ELR (cell line): Measurements from ENCODE around the gene RELT.

Experiments used
- DNase-seq: peaks from one replicate; pipeline ENCODE4 v3.0.0-alpha.2; 2015; ENCODE audit warnings: low read depth

Gene RELT

DNA sequence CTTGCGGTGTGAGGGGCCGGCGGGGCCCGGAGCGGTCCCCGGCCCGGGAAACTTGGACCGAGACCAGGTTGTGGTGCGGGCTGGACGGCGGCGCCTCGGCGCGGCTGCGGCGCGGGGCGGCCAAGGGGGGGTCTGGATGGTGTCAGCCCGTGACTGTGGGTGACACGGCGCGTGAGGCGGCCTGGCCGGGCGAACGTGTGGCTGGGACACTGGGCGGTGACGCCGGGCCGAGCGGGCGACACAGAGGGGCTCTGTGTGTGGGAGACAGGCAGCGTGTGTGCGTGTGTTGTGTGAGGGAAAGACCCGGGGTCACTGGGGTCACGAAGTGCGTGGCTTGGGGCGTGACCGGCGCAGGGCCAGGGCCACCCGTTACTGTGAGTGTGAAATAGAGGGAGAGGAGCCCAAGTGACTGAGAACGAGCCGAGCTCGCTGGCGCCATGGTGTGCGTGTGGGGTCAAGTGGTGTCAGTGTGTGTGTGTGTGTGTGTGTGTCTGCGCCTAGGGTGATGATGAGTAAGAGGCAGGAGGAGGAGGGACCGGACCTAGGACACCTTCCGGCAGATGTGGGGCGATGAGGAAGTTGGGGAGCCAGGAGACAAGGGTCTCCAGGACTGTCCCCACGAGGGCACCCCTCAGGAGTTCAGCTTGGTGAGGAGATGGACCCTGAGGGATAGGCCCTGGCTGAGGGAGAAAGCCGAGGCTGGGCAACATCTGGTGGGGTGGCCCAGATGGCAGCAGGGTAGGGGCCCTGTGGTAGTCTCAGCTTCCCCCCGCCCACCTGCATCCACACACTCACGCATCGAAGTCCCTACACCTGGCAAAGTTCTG lies 817 bp downstream of the RELT start:
- peak; percentile 89 for DNase-seq

DNA sequence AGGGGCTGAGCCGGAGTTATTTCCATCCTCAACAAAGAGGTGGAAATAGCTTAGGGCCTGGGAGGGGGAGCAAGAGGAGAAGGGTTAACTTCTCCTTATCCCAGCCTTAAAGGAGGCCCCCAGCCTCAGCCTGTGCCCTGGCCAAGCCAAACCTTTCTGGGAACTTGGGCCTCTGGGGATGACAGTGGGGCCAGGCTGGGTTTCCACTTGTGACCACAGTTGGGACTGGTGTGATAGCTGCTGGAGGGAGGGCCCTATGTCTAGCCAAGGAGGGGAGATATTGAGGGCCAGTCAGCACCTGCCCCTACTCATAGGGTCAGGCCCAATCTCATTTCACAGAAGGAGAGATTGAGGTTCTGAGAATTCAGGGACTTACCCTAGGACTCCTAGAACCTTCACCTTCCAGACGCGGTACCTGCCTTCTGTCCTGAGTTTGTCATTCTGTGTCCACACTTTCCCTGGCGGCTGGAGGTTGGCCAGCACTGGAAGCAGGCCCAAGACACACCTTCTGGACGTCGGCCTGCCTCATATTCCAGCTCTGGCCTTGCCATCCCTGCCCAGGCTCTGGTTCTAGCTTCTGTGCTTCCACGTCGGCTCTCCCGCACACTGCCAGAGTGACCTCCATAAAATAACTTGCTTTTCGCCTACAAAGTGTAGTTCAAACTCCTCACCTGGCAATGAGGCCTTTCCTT lies 3.1 kb downstream of the RELT start:
- DNase-seq, result no peak

DNA sequence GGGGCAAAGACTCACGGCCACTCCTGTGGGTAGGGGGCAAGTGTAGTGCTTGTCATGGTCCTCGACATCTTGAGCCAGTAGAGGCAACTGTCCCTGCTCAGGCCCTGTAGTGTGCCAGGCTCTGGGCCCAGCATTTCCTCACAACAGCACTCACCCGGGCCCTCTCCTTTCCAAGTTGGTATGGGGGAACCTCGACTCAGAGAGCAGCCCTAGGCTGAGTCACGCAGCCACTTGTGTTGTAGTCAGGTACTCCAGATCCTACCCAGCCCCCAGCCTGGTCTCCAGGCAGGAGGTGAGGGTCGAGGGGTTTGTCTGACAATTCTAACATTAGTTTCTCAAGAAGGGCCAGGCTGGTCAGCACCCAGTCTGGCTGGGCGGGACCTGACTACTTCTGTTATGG lies 4.1 kb downstream of the RELT start:
- DNase-seq, result no peak

DNA sequence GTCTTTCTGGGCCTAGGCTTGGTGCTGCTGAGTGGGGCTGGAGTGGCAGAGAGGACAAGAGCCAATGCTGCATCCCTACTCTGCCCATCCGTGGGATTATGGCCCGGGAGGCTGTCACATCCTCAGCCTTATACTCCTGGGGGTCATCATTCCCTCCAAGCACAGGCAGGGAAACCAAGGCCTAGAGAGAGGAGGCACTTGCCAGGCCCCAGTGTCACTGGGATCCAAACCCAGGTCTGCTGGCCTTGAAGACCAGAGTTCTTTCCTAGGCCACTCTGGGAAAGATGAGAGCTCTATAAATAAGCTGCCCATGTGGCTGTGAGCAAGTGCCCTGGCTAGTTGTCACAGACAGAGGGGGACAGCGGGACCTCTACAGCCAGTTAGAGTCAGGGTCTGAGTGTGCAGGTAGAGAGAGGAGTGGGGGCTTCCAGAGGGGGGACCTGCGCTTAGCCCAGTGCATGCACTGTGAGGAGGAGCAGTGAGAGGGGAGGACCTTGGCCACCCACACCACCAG lies 4.8 kb downstream of the RELT start:
- DNase-seq, result no peak

DNA sequence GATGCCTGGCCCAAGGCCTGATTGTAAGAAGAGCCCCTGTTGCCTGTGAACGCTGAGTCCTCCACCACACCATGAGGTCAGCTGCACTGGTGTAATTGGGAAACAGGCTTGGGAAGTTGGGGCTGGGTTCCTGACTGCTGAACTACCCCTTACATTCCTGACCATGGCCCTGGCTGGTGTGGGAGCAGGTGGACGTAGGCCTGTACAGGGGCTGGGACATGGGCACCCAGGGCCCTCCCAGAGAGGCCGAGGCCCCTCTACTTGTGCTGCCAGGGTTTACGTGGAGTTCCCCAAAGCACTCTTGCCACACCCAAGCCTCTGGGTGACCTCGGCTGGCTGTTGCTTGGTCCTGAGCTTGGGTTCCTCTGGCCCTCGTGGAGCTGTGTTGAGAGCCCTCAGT lies 5.4 kb downstream of the RELT start:
- no peak for DNase-seq

DNA sequence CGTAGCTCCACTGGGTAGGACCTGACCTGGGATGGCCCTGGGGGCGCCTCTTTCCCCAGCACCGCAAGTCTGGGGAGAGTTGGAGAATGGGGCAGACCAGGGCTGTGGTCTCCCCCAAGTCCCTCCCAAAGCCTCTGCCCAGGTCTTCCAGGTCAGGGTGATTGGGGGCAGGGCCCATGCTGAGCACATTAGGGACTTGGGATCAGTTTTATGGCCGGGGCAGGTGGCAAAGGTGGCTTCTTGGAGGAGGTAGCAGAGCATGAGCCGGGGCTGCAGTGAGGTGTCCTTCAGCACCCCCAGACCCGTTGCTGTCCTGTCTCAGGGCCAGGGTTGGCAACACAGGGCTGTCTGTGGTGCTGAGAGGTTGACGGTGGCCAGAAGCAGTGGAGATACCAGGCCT lies 6.0 kb downstream of the RELT start:
- no peak for DNase-seq

DNA sequence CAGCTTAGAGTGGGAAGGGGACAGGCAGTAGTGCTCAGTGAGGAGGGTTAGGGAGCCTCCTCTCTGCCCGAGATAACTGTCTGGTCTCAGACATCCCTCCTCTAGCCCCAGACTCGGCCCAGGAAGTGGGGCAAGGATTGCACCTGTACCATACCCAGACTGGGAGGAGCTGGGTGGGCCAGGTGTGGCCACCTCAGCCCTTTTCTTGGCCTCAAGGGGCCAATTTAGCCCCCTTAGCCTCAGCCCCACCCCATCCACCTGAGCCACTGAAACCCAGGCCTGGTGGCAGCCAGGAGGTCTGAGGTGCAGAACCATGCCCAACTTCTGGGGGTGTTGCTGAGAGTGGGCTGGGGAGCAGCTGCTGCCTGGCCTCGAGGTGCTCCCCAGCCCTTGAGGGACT lies 6.5 kb downstream of the RELT start:
- DNase-seq, result no peak

DNA sequence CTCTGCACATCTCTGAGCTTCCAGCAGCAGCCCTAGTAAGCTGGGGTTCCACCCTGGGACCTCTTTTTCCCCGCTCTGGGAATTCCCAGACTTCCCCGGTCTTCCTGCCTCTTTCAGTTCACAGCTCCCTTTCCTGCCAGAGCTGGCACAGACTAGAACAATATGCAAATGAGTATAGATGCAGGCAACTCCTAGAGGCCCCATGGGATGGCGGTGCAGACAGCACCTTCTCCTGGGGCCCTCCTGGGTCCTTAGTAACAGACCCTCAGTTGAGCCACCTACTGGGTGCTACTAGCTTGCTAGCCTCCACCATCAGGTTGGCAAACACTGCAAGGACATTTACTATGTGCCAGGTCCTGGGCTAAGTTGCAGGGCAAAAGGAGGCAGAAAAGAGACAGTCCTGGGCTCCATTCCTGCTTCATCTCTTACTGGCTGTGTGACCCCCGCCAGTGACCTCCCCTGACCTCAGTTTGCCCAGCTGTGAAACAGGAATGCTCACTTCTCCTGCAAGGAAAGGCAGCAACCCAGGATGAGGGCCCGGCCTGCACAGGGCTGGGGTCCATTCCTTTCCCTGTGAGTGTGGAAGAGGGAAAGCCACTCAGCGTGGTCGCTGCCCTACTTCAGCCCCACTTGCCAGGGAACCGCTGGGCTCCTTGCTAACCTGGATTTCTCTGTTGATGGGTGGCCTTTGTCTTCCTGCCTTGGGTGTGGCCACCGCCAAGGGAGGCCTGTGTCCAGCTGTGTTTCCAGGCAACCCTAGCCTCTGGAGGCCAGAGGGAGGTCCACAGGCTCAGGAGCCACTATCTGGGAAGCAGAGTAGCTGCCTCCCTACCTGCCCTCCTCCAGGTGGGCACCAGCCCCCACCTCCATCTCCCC lies 7.3 kb downstream of the RELT start:
- DNase-seq, result no peak

DNA sequence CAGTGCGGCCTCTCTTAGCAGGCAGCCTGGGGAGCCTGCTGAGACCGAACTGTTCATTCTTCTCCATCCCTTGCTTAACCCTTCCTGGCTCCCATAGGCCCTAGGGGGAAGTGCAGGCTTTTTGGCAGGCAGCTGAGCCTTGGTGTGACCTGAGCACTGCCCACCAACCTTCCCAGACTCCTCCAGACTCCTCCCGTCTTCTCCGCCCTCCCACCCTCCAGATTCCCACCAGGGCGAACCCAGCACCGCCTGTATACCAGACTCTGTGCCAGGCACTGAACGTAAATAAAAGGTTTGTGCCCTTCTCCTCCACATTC lies 7.9 kb downstream of the RELT start:
- no peak for DNase-seq

DNA sequence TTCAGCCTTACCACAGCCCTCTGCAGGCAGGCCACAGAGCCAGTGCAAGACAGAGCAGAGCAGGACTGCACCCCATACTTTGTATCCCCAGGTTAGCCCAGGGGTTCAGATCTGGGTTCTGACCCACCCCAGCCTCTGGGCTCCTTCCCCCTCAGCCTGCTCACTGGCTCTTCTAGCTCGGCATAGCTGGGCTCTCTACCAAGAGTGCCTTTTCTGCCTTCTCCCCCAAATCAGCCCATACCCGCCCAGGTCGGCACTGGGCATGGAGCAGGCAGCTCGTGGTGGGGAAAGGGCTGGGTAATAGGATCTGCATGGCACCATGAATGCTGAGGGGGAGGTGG lies 8.3 kb downstream of the RELT start:
- no peak for DNase-seq

DNA sequence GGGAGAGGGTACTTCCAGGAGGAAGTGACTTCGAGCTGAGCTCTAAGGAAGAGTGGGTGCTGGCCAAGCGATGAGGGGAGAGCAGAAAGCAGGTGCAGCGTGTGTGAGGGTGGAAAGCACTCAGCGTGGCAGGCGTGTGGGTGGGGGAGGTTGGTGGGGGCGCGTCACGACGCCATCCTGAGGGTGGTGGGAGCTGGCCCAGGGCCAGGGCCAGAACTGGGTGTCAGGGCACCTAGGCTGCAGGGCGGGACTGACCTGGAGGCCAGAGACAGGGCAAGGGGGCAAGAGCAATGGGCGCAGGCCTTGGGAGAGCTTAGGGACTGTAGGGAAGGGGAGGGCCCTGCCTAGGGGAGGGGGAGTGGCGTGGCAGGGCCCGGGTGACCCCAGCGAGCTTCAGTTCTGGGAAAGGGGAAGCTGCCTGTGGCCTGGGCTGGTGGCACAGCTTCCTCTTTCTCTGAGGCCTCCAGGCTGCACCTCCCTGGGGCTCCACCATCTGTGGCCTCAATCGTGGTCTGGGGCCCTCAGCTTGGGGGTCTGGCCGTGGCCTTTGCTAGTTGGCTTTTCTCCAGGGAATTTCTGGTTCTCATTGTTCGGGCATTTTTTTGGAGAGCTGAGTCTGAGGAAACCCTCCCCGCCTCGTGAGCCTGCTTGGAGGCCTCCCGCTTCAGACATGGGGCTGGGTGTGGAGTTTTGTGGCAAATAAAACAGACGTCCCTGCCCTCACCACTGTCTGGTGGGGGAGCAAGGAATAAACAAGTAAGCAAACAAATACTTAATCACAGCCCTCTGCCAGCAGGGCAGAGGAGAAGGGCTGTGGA lies 8.9 kb downstream of the RELT start:
- no peak for DNase-seq

DNA sequence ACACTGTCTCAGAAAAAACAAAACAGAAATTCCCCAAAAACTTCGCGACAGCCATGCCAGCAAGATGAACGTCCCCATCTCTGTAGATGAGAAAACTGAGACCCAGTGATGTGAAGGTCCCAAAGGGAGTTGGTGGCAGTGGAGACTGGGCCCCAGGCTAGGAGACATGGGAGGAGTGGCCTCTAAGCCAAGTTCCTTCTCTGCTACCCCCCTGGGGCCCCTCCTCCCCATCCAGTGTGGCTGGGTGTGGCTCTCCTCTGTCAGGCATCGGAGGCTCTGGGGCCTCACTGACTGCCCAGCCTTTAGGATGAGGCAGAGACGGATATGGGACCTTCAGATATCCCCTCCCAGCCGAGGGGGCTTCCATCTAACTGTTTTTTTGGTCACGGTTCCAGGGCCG lies 9.8 kb downstream of the RELT start:
- no peak for DNase-seq

DNA sequence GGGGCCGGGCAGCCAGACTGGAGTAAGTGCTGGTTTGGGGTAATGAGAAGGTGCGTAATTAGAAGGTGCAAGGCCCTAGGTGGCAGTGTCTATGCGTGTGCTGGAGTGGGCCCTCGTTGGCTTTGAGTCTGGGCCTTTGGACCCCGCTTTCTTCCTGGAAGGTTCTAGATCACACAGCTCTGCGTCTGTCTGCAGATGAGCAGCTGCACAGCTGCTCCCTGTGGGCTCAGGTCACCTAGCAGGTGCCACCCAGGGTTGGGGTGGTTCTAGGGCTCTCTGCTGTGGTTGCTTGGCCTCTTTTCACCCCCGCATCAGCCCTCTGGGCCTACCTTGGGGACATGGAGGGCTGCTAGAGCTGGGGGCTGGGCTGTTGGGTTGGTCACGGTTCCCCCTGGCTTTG lies 10.3 kb downstream of the RELT start:
- DNase-seq, result no peak

DNA sequence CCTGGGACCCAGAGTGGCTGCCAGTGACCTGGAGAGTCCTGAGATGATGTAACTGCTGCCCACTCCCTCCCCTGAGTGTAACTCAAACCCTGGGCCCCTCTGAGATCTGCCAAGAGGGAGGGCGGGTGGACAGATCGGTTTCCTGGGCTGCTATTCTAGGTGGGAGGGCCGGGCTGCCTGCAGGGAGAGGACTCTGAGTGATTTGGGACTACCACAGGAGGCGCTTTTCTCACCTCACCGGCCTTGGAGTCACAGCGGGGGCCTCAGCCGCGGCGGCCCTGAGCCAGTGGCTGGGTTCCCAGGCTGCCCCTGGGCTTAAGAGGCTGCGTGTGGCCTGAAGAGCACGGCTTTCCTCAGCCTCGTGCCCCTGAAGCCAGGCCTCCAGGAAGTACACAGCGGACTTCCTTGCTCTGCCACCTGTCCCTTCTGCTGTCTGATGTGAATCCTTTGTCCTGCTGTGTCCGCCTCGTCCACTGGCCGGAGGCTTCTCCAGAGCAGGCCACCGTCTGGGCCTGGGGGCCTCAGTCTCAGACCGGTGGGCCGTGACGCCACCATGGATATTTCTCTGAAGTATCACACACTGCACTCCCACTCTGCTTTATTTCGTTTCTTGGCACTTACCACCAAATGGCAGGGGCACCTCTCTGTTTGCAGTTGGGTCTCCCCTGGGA lies 11.5 kb downstream of the RELT start:
- DNase-seq, result no peak

DNA sequence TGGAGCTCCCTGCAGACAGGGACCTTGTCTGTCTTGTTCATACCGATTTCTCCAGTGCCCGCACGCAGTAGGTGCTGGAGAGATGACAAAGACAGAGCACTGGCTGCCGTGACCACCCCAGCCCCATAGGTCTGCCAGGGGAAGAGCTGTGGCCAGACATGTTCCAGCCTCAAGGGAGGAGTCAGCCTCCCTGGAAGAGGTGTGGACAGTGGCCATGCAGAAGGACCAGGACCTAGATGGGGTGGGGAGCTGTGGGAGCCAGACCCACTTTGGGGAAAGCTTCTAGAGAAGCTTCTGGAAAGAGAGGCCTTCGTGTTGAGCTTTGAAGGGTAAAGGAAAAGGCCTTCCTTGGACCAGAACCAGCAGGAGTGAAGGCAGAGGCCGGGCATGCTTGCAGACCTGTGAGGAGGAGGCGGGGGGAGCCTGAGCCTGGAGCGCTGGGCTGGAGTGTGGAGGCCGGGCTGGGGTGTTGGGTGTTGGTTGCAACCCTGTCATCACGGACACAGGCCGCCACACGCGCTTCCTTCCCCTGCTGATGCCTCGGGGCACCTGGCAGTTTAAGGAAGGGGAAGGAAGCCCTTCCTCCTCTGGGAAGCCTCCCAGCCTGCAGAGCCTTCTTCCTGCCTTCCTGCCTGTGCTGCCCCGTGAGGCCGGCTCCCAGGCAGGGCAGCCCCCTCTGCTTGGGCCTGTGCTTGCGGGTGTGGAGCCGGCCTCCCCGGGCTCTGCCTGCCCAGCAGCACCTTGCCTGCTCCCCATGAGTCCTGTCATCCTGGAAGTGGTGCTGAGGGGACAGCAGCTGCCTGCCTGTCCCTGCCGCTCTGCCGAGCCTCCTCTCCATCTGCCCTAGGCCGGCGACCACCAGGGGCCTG lies 12.3 kb downstream of the RELT start:
- peak; percentile 51 for DNase-seq

DNA sequence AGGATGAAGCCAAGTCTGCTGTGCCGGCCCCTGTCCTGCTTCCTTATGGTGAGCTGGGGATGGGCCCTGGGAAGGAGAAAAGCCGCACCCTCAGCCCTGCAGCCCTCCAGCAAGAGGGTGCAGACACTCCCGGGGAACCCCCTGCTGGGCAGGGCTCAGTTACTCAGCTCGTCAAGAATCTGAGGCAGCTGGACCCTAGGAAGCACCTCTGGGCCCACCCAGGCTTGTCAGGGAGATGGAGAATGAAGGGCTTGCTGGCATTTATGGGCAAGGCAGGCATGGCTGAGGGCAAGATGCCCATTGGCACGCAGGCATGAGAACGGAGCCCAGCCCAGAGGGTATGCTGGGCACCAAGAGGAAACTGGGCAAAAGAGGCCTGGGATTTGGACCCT lies 12.9 kb downstream of the RELT start:
- peak; percentile 43 for DNase-seq

DNA sequence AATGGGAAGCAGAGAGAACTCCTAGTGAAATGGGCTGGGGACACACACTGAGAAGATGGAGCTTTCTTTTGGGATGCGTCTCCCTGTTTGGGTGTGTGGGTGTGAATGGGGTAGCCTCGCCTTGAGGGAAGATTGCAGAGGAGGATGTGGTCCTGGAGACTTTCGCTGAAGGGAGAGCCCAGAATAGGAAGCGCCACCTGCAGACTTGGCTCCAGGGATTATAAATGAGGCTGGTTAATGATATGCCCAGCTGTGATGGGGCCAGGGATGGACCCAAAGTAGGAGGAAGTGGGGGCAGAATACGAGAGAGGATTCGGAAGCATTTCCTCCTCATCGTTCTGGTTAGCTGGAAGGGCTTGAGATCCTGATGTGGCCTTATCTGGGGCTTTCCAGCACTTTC lies 13.7 kb downstream of the RELT start:
- no peak for DNase-seq

DNA sequence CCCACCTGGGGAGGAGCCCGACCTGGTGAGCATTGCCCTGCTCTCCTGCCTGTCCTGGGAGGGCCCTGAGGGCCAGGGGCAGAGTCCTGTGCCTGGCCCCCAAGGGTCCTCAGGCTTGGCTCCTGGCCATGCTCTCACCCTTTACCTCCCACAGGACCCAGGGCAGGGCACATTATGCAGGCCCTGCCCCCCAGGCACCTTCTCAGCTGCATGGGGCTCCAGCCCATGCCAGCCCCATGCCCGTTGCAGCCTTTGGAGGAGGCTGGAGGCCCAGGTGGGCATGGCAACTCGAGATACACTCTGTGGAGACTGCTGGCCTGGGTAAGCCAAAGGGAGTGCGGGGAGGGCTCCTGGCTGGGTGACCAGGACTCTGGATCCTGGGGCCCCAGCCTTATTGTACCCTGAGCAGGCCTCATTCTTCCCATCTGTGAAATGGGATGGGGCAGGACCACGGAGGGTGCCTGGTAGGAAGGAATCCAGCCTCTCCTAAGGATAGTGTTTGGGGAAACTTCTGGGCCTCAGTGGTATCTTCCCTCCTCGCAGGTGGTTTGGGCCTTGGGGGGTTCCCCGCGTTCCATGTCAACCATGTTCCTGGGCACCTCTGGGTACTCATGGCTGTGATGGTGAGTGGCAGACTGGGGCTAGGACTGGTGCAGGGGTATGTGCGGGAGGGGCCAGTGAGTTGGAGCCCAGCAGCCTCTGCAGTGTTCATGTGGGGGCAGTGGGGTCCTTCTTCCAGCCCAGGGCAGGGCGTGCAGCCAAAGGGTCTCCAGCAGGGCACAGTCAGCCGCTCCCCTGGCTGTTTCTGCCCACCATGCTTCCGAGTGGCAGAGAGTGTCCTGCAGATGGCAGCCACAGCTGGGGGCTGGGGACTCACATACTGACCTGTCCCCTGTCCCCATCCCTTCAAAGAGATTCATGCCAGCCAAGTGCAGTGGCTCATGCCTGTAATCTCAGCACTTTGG lies 14.7 kb downstream of the RELT start:
- DNase-seq, result no peak

DNA sequence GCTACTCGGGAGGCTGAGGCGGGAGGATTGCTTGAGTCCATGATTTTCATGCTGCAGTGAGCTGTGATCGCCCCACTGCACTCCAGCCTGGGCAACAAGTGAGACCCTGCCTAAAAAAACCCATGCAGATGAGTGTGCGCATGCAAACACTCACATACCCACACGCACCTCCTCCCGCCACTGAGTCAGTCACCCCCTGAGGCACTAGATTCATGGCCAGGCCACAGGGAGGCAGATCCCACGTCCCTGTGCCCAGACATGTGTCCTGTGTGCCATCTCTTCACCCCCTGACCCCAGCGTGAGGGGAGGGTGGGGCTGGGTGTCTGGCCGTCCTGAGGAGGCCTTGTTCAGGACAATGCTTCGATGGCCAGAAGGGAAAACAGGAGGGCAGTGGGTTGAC lies 15.5 kb downstream of the RELT start:
- DNase-seq, result peak; percentile 44
